GM11168 (cell line): Measurements from ENCODE around the gene TTC7B.

Experiments used
- in situ Hi-C: fragments of 300-500 bp; cut with MboI; formaldehyde crosslinking; loops from one replicate; pipeline ENCODE4 v1.12.0; 2022; ENCODE audit warnings: low sequenced_read_pairs; ENCODE audit not compliant: unreplicated experiment

TTC7B gene

GRCh38 chr14:90608929-90609341, 207.3 kb downstream of the TTC7B start:
- in situ Hi-C loops, result no loop called here

GRCh38 chr14:90608281-90608680, 207.9 kb downstream of the TTC7B start:
- in situ Hi-C loops, result no loop called here

- in situ Hi-C loops, result no loop called here
These were observed 209.1 kb downstream of the TTC7B start for GRCh38 chr14:90607141-90607540.

- in situ Hi-C loops, result no loop called here
These were observed 209.8 kb downstream of the TTC7B start for GRCh38 chr14:90606434-90606833.

GRCh38 chr14:90605430-90605829, 210.8 kb downstream of the TTC7B start:
- in situ Hi-C loops, result no loop called here

GRCh38 chr14:90604356-90604755, 211.9 kb downstream of the TTC7B start:
- in situ Hi-C loops, result no loop called here

- in situ Hi-C loops, result no loop called here
These were observed 212.4 kb downstream of the TTC7B start for GRCh38 chr14:90603841-90604240.

GRCh38 chr14:90603336-90603735, 212.9 kb downstream of the TTC7B start:
- in situ Hi-C loops, result no loop called here

- in situ Hi-C loops, result no loop called here
These were observed 214.0 kb downstream of the TTC7B start for GRCh38 chr14:90602088-90602687.

GRCh38 chr14:90601563-90601962, 214.7 kb downstream of the TTC7B start:
- in situ Hi-C loops, result no loop called here

GRCh38 chr14:90600619-90601018, 215.6 kb downstream of the TTC7B start:
- in situ Hi-C loops, result no loop called here

GRCh38 chr14:90599748-90600507, 216.3 kb downstream of the TTC7B start:
- in situ Hi-C loops, result no loop called here

- in situ Hi-C loops, result no loop called here
These were observed 216.9 kb downstream of the TTC7B start for GRCh38 chr14:90599339-90599738.

GRCh38 chr14:90597961-90598360, 218.3 kb downstream of the TTC7B start:
- in situ Hi-C loops, result no loop called here

- in situ Hi-C loops, result no loop called here
These were observed 219.5 kb downstream of the TTC7B start for GRCh38 chr14:90596733-90597132.

- in situ Hi-C loops, result no loop called here
These were observed 222.8 kb downstream of the TTC7B start for GRCh38 chr14:90593254-90594040.

- in situ Hi-C loops, result no loop called here
These were observed 223.6 kb downstream of the TTC7B start for GRCh38 chr14:90592655-90593054.

GRCh38 chr14:90587918-90588317, 228.3 kb downstream of the TTC7B start:
- in situ Hi-C loops, result no loop called here

- in situ Hi-C loops, result no loop called here
These were observed 228.8 kb downstream of the TTC7B start for GRCh38 chr14:90587252-90587910.

GRCh38 chr14:90585106-90585505, 231.1 kb downstream of the TTC7B start:
- in situ Hi-C loops, result no loop called here
